K562 (cell line): ENCODE data around the gene DAPK1. TPM values are rescaled to one million over a fixed set of nuclear protein-coding genes. Genes with fewer than 3 reads are reported as not detected.
A peak's percentile ranks its signal among the peaks of the same experiment; 100 is the strongest.

Experiments
- BMI1 ChIP-seq: fragments of 150-350 bp; IDR thresholded peaks from 2 replicates; pipeline ENCODE4 v1.6.1; 2014; ENCODE audit warnings: low read length
- HDAC1 ChIP-seq, 2 experiments: fragments of 450-650 bp; IDR thresholded peaks; 2 replicates each; pipeline ENCODE4 v1.6.1; 2016 to 2017; ENCODE audit warnings: inconsistent platforms in 1 of 2, mild to moderate bottlenecking in 1 of 2, moderate library complexity in 1 of 2
- NCOA6 ChIP-seq: fragments of 450-650 bp; IDR thresholded peaks from 2 replicates; pipeline ENCODE4 v1.6.1; 2017; ENCODE audit warnings: mild to moderate bottlenecking
- NCOR1 ChIP-seq: fragments of 450-650 bp; IDR thresholded peaks from 2 replicates; pipeline ENCODE4 v1.6.1; 2016; ENCODE audit warnings: mild to moderate bottlenecking, moderate library complexity
- PHF20 ChIP-seq: fragments of 450-650 bp; IDR thresholded peaks from 2 replicates; pipeline ENCODE4 v1.6.1; 2018; ENCODE audit not compliant: partially characterized antibody
- RB1 ChIP-seq: fragments of 450-650 bp; IDR thresholded peaks from 2 replicates; pipeline ENCODE4 v1.6.1; 2017; ENCODE audit warnings: low read depth, mild to moderate bottlenecking
- SMARCC2 ChIP-seq: fragments of 450-650 bp; IDR thresholded peaks from 2 replicates; pipeline ENCODE4 v1.6.1; 2017; ENCODE audit warnings: antibody characterized with exemption, moderate library complexity, mild to moderate bottlenecking, low read depth
- SP2 ChIP-seq: IDR thresholded peaks from 2 replicates; pipeline ENCODE4 v1.6.1; 2011; ENCODE audit warnings: mild to moderate bottlenecking, low read depth, low read length, moderate library complexity; ENCODE audit not compliant: poor library complexity, severe bottlenecking; ENCODE audit errors: extremely low read depth
- SRSF3 ChIP-seq: fragments of 200-400 bp; formaldehyde crosslinking; IDR thresholded peaks from 2 replicates; pipeline ENCODE4 v1.6.1; 2016; ENCODE audit warnings: mild to moderate bottlenecking, low read length, moderate library complexity; ENCODE audit not compliant: insufficient read depth
- XRCC3 ChIP-seq: fragments of 450-650 bp; IDR thresholded peaks from 2 replicates; pipeline ENCODE4 v1.6.1; 2017; ENCODE audit warnings: mild to moderate bottlenecking, moderate library complexity
- ZFP36 ChIP-seq: fragments of 150-350 bp; IDR thresholded peaks from 2 replicates; pipeline ENCODE4 v1.6.1; 2018; ENCODE audit warnings: low read length, low read depth; ENCODE audit not compliant: partially characterized antibody
- ZNF143 ChIP-seq: sonication (generic); formaldehyde crosslinking; IDR thresholded peaks from 2 replicates; pipeline ENCODE4 v1.9.0; 2022; ENCODE audit warnings: mild to moderate bottlenecking, missing genetic modification reagents
- ZNF263 ChIP-seq: sonication (generic); formaldehyde crosslinking; IDR thresholded peaks from 2 replicates; pipeline ENCODE4 v1.8.0; 2022; ENCODE audit warnings: mild to moderate bottlenecking, missing genetic modification reagents, borderline replicate concordance
- ZNF3 ChIP-seq: fragments of 250-450 bp; sonication (Bioruptor Pico); IDR thresholded peaks from 2 replicates; pipeline ENCODE4 v1.5.0; 2021; ENCODE audit warnings: mild to moderate bottlenecking, moderate library complexity
- ZNF507 ChIP-seq: conservative IDR thresholded peaks from 2 replicates; pipeline ENCODE4 v1.6.1; 2017; ENCODE audit warnings: missing genetic modification characterization, missing compliant biosample characterization
- polyA plus RNA-seq, 8 experiments: library from polyadenylated mRNA; depleted of rRNA in 4 of 8; stranded (reverse) in 5 of 8; unstranded in 3 of 8; fragments of >200 nt; fragmentation: Nextera tagmentation in 2 of 8; fragmentation: Illumina TruSeq in 1 of 8; extraction: Ambion mirVana in 2 of 8; extraction: Trizol in 1 of 8; gene quantifications; 2 replicates each; pipeline versions ENCODE4 v1.2.1 to v1.2.3, GENCODE V29; 2011 to 2014; ENCODE audit warnings: inconsistent platforms in 1 of 8, missing spikeins in 1 of 8
- total RNA-seq, 7 experiments: library from RNA; depleted of rRNA in 6 of 7; stranded (reverse); fragments of >200 nt in 6 of 7; fragmentation: Illumina TruSeq in 2 of 7; extraction: Trizol in 2 of 7; gene quantifications; 2 replicates each; pipeline versions ENCODE4 v1.2.1 to v1.2.3, GENCODE V29; 2011 to 2021; ENCODE audit warnings: low replicate concordance in 1 of 7
- TF ChIP-seq, protein P1 (sequence below), 3 experiments: fragments of 200-800 bp in 1 of 3; fragments of 250-450 bp in 1 of 3; fragments of 450-650 bp in 1 of 3; sonication (Bioruptor Pico) in 1 of 3; sonication (Bioruptor generic) in 1 of 3; formaldehyde crosslinking in 1 of 3; IDR thresholded peaks; 2 replicates each; pipeline versions ENCODE4 v1.6.1 to v1.8.0; 2016 to 2022; ENCODE audit warnings: mild to moderate bottlenecking in 2 of 3, missing genetic modification characterization in 2 of 3, missing compliant biosample characterization in 1 of 3, moderate library complexity in 1 of 3
- TF ChIP-seq, protein P2 (sequence below): fragments of 450-650 bp; IDR thresholded peaks from 2 replicates; pipeline ENCODE4 v1.6.1; 2016; ENCODE audit warnings: missing biosample characterization, missing genetic modification characterization
- TF ChIP-seq, protein P3 (sequence below): fragments of 250-450 bp; sonication (Bioruptor Pico); IDR thresholded peaks from 2 replicates; pipeline ENCODE4 v1.5.0; 2021; ENCODE audit warnings: mild to moderate bottlenecking, borderline replicate concordance
- TF ChIP-seq, protein P4 (sequence below), 2 experiments: fragments of 450-650 bp; IDR thresholded peaks; 2 replicates each; pipeline ENCODE4 v1.6.1; 2016
- TF ChIP-seq, protein P5 (sequence below): fragments of 250-450 bp; sonication (Bioruptor Pico); IDR thresholded peaks from 2 replicates; pipeline ENCODE4 v1.8.0; 2022; ENCODE audit warnings: inconsistent platforms, mild to moderate bottlenecking, moderate library complexity, borderline replicate concordance

Gene DAPK1
- total and polyA plus RNA-seq, 9 of the 15 experiments (the other 6 are each of a cell fraction or from before 2014, with no cell fraction given): 1.7 to 26.4 (median 15.8) TPM

DNA sequence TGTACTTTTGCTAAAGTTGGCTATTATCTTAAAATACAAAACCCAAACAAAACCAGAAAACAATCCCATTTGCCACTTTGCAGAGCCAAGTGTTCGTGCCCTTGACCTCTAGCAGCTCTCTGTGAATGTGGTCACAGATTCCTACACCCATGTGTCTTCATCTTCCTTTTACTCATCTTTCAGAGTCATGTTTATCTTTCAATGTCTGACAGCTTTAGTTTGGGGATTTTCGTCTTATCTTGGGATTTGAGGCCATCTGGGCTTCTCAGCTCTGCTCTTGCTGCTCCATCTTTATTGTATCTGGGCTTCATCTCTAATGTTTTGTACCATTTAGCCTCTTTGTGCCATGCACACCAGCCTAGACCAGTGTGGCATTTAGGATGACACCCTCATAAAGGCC is 81.0 kb downstream of the DAPK1 start (continued):
- TF ChIP-seq ZNF507 (tag) (no peak), XRCC3 (no peak), RB1 (no peak), ZNF3 (no peak), SMARCC2 (no peak), NCOR1 (peak; percentile 64), SP2 (no peak), SRSF3 (no peak), HDAC1 (IDR thresholded peaks at IDR 0.05) (peak in 1 of 2 experiments; percentile 54; a peak in 2 of 4 replicates), ZNF143 (CRISPR knock-in tag) (no peak), ZFP36 (no peak), NCOA6 (no peak), ZNF263 (CRISPR knock-in tag) (no peak), BMI1 (no peak), PHF20 (no peak)
- TF ChIP-seq, protein P1, sequence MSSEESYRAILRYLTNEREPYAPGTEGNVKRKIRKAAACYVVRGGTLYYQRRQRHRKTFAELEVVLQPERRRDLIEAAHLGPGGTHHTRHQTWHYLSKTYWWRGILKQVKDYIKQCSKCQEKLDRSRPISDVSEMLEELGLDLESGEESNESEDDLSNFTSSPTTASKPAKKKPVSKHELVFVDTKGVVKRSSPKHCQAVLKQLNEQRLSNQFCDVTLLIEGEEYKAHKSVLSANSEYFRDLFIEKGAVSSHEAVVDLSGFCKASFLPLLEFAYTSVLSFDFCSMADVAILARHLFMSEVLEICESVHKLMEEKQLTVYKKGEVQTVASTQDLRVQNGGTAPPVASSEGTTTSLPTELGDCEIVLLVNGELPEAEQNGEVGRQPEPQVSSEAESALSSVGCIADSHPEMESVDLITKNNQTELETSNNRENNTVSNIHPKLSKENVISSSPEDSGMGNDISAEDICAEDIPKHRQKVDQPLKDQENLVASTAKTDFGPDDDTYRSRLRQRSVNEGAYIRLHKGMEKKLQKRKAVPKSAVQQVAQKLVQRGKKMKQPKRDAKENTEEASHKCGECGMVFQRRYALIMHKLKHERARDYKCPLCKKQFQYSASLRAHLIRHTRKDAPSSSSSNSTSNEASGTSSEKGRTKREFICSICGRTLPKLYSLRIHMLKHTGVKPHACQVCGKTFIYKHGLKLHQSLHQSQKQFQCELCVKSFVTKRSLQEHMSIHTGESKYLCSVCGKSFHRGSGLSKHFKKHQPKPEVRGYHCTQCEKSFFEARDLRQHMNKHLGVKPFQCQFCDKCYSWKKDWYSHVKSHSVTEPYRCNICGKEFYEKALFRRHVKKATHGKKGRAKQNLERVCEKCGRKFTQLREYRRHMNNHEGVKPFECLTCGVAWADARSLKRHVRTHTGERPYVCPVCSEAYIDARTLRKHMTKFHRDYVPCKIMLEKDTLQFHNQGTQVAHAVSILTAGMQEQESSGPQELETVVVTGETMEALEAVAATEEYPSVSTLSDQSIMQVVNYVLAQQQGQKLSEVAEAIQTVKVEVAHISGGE (CRISPR knock-in tag; IDR thresholded peaks at IDR 0.05): no peak
- TF ChIP-seq, protein P2, sequence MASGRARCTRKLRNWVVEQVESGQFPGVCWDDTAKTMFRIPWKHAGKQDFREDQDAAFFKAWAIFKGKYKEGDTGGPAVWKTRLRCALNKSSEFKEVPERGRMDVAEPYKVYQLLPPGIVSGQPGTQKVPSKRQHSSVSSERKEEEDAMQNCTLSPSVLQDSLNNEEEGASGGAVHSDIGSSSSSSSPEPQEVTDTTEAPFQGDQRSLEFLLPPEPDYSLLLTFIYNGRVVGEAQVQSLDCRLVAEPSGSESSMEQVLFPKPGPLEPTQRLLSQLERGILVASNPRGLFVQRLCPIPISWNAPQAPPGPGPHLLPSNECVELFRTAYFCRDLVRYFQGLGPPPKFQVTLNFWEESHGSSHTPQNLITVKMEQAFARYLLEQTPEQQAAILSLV (tag): no peak
- TF ChIP-seq, protein P3, sequence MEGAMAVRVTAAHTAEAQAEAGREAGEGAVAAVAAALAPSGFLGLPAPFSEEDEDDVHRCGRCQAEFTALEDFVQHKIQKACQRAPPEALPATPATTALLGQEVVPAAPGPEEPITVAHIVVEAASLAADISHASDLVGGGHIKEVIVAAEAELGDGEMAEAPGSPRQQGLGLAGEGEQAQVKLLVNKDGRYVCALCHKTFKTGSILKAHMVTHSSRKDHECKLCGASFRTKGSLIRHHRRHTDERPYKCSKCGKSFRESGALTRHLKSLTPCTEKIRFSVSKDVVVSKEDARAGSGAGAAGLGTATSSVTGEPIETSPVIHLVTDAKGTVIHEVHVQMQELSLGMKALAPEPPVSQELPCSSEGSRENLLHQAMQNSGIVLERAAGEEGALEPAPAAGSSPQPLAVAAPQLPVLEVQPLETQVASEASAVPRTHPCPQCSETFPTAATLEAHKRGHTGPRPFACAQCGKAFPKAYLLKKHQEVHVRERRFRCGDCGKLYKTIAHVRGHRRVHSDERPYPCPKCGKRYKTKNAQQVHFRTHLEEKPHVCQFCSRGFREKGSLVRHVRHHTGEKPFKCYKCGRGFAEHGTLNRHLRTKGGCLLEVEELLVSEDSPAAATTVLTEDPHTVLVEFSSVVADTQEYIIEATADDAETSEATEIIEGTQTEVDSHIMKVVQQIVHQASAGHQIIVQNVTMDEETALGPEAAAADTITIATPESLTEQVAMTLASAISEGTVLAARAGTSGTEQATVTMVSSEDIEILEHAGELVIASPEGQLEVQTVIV (CRISPR knock-in tag): no peak
- TF ChIP-seq, protein P4, sequence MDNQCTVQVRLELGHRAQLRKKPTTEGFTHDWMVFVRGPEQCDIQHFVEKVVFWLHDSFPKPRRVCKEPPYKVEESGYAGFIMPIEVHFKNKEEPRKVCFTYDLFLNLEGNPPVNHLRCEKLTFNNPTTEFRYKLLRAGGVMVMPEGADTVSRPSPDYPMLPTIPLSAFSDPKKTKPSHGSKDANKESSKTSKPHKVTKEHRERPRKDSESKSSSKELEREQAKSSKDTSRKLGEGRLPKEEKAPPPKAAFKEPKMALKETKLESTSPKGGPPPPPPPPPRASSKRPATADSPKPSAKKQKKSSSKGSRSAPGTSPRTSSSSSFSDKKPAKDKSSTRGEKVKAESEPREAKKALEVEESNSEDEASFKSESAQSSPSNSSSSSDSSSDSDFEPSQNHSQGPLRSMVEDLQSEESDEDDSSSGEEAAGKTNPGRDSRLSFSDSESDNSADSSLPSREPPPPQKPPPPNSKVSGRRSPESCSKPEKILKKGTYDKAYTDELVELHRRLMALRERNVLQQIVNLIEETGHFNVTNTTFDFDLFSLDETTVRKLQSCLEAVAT (IDR thresholded peaks at IDR 0.05): no peak
- TF ChIP-seq, protein P5, sequence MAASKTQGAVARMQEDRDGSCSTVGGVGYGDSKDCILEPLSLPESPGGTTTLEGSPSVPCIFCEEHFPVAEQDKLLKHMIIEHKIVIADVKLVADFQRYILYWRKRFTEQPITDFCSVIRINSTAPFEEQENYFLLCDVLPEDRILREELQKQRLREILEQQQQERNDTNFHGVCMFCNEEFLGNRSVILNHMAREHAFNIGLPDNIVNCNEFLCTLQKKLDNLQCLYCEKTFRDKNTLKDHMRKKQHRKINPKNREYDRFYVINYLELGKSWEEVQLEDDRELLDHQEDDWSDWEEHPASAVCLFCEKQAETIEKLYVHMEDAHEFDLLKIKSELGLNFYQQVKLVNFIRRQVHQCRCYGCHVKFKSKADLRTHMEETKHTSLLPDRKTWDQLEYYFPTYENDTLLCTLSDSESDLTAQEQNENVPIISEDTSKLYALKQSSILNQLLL (CRISPR knock-in tag): no peak
